Endometrial microvascular endothelial cells (primary cell): ENCODE data around the gene NRBF2. TPM values are rescaled to one million over a fixed set of nuclear protein-coding genes. Genes with fewer than 3 reads are reported as not detected.

Source experiments
- in situ Hi-C: cut with HindIII; loops from 2 replicates; pipeline ENCODE4 v1.10.0; 2017; ENCODE audit warnings: low sequenced_read_pairs, low pct_unique_long_range_greater_than_20kb; ENCODE audit errors: inconsistent ontology term
- total RNA-seq: library from RNA; depleted of rRNA; stranded (reverse); fragments of >200 nt; gene quantifications from one replicate; pipeline ENCODE4 v1.2.3, GENCODE V29; 2015; ENCODE audit errors: inconsistent ontology term

The NRBF2 gene
- total RNA-seq, 1 donor from 2014 or later = 16.0 TPM

DNA sequence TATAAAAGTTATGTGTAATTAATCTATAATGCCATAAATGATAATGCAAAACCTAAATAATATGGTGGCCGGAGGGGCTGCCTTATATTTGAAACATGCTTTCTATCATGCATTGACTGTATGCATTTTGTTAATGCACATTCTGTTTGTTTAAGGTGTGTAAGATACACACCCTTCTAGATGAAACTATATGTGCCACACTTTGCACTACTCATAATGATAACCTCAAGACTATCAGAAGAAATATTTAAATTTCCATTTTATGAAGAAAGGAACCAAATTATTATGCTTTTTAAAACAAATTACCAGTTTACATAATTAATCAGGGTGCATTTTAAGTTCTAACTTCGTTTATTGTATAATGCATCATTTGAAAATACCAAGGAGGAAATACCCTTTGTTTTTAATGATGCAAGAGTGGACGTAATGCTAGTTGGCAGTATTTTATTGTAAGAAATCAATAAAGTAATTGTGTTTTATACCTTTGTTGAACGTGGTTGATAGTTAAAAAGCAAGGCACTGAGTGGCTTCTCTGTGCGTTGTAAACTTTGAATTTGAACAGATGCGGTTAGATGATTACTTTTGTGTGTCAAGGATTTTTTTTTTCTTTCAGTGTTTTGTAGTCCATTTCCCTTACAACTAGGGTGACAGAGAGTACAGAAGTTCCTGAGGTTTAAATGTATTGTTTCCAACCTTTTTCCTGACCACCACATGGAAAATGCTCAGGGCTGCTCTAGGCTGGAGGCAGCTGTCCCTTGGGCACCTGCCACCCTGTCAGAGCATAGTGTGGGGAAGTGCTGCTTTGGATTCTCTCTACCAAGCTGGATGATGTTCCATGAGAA lies 21.6 kb downstream of the NRBF2 start:
- in situ Hi-C loops = loop anchor here (25.0 kb wide), 1 partner anchor 458 kb away; no protein-coding TSS in a partner anchor

GRCh38 chr10:63155388-63156020 lies 22.4 kb downstream of the NRBF2 start:
- in situ Hi-C loops = loop anchor here (25.0 kb wide), 1 partner anchor 457 kb away; no protein-coding TSS in a partner anchor

DNA sequence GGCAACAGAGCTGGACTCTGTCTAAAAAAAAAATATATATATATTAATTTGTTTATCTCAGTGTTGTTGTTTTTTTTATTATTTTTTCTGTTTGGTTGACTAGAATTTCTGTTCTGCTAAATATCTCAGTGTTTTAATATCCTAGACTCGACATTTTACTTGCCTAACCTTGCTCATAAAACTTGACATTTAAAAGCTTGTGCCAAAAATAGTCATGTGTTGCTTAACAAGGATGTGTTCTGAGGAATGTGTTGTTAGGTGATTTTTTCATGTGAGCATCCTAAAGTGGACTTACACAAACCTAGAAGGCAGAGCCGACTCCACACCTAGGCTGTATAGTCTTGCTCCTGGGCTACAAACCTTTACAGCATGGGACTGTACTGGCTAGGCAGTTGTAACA lies 23.1 kb downstream of the NRBF2 start:
- in situ Hi-C loops = loop anchor here (25.0 kb wide), 1 partner anchor 456 kb away; no protein-coding TSS in a partner anchor

GRCh38 chr10:63157845-63158624 lies 24.9 kb downstream of the NRBF2 start:
- in situ Hi-C loops = loop anchor here (25.0 kb wide), 1 partner anchor 454 kb away; no protein-coding TSS in a partner anchor

DNA sequence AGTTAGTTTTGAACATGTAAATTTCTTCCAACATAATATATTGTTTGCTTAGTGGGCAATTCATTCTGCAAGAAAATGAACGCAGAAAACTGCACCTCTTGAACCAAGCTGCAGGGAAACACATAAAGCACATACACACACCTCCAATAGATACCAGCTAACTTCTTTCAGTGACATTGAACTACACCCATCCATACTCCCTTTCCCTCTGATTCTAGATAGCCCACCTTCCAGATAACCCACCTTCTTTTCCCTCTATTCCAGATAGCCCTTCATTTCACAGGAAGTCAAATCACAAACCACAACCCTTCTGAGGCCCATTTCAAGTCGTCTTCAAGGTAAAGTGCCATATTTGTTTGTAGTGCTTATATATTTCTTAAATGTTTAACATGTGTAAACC lies 28.5 kb downstream of the NRBF2 start:
- in situ Hi-C loops = loop anchor here (25.0 kb wide), 1 partner anchor 451 kb away; no protein-coding TSS in a partner anchor

DNA sequence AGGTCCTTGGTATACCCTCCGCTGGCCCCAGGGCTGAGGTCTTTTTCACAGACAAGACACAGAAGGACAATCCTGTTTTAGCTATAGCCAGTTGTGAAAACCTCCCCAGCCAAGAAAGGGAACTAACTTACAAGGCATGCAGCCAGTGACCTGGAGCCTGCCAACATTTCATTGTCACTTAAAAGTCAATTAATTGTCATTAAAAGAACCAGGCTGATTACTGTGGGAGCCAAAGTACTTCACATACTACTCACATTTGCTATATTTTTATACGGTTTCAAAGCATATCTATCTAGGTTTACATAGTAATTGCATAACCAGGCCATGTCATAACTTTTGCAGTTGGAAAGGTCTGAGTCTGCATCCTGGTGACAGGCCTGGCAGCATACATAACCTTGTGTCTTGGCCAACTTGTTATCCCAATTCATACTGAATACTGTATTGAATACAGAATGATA lies 31.1 kb downstream of the NRBF2 start:
- in situ Hi-C loops = loop anchor here (25.0 kb wide), 1 partner anchor 448 kb away; no protein-coding TSS in a partner anchor

DNA sequence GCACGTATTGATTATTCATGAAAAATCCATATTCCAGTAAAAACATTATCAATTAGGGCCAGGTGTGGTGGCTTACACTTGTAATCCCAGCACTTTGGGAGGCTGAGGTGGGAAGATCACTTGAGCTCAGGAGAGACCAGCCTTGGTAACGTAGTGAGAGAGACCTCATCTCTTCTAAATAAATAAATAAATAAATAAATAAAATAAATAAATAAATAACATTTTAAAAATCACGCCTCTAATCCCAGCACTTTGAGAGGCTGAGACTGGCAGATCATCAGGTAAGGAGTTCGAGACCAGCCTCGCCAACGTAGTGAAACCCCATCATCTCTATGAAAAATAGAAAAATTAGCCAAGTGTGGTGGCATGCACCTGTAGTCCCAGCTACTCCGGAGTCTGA lies 32.1 kb downstream of the NRBF2 start:
- in situ Hi-C loops = loop anchor here (25.0 kb wide), 1 partner anchor 447 kb away; no protein-coding TSS in a partner anchor

GRCh38 chr10:63166742-63167258 lies 33.7 kb downstream of the NRBF2 start:
- in situ Hi-C loops = loop anchor here (25.0 kb wide), 1 partner anchor 446 kb away; no protein-coding TSS in a partner anchor

DNA sequence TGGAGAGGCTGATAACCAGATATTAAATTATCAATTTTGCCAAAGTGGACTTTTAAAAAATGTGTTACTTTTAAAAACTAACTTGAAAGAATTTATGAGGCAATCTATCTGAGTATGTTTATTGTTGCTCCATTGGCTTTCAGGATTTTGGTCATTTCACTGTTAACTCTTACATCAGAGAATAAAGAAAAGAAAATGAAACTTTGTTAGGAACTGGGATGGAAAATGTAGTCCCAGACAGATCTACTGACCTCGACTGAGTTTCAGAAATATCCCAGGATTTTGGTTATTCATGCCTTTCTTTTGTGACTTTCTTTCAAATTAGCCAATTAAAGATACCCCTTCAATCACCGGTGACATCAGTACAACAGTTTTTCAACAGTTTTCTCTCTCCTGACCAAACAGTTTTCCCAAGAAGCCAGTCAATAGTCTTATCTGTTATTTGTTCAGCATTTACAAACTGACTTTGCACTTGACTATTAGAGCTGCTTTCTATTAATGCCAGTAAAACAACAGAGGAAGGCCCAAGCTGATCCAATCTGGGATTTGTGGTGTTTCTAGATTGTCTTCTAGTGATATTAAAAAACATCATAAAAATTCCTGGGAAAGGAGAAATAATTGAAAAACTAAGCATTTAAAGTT lies 35.8 kb downstream of the NRBF2 start:
- in situ Hi-C loops = loop anchor here (25.0 kb wide), 1 partner anchor 443 kb away; no protein-coding TSS in a partner anchor

GRCh38 chr10:63169624-63170023 lies 36.5 kb downstream of the NRBF2 start:
- in situ Hi-C loops = loop anchor here (25.0 kb wide), 1 partner anchor 443 kb away; no protein-coding TSS in a partner anchor

DNA sequence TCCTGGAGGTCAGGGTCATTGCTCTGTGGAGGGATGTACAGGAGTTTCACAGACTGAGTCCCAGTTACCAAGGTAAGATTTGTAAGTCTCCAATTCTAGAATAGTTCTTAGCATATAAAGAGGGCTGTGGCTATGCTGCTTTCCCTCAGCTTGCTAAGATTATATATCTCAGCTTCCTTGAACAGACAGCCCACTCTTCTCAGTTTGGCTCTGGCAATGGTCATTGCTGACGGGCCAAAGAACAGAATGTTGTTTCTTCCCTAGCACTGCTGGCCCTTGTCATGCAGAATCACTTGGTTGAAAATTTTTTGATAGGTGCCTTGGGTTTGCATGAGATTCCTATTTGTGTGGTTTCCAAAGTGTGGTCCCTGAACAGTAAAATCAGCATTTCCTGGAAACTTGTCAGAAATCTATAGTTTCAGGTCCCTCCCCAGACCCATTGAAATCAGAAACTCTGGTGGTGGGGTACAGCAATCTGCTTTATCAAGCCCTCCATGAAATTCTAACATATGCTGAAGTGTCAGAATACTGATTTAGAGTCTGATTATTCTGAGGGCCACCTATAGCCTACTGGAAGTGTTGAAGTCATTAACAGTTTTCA lies 38.2 kb downstream of the NRBF2 start:
- in situ Hi-C loops = loop anchor here (25.0 kb wide), 1 partner anchor 441 kb away; no protein-coding TSS in a partner anchor

DNA sequence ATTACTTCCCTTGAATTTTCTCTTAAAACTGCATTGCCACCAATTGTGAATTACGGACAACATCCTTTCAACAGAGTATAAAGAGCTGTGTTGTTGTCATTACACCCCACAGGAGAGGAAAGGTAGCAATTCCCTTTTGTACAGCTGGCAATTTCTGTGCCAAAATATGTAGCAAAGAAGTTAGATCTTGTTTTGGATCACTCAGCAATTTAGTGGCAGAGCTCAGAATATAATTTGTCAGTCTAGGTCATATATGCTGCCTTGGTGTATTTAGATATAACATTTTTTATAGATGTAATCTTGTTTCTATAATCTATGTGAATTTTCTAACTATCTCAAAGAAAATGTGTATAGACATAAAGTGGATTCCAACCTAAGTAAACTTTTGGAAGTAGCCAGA lies 38.8 kb downstream of the NRBF2 start:
- in situ Hi-C loops = loop anchor here (25.0 kb wide), 1 partner anchor 440 kb away; no protein-coding TSS in a partner anchor

DNA sequence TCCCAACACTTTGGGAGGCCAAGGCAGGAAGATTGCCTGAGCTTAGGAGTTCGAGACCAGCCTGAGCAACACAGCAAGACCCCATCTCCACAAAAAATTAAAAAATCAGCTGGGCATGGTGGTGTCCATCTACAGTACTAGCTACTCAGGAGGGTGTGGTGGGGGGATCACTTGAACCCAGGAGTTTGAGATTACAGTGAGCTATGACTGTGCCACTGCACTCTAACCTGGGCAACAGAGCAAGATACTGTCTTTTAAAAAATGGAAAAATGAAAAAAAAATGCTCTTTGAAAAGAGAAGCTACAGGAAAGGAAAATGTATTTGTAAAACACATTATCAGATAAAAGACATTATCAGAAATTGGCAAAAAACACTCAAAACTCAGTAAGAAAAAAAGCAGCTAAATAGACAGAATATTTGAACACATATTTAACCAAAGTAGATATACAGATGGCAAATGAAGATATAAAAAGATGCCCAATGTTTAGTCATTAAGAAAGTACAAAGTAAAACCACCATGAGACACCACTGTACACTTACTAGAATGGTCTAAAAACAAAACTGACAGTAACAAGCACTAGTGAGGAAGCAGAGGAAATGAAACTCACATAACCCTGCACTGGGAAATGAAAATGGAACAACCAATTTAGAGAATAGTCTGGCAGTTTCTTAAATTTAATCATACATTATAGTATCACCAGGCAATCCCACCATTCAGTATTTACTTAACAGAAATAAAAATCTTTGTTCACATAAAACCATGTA lies 40.5 kb downstream of the NRBF2 start:
- in situ Hi-C loops = loop anchor here (25.0 kb wide), 1 partner anchor 439 kb away; no protein-coding TSS in a partner anchor

- in situ Hi-C loops = no loop called here
These were observed 42.4 kb downstream of the NRBF2 start for GRCh38 chr10:63175534-63175933.

- in situ Hi-C loops = no loop called here
These were observed 59.7 kb downstream of the NRBF2 start for GRCh38 chr10:63192826-63193225.

DNA sequence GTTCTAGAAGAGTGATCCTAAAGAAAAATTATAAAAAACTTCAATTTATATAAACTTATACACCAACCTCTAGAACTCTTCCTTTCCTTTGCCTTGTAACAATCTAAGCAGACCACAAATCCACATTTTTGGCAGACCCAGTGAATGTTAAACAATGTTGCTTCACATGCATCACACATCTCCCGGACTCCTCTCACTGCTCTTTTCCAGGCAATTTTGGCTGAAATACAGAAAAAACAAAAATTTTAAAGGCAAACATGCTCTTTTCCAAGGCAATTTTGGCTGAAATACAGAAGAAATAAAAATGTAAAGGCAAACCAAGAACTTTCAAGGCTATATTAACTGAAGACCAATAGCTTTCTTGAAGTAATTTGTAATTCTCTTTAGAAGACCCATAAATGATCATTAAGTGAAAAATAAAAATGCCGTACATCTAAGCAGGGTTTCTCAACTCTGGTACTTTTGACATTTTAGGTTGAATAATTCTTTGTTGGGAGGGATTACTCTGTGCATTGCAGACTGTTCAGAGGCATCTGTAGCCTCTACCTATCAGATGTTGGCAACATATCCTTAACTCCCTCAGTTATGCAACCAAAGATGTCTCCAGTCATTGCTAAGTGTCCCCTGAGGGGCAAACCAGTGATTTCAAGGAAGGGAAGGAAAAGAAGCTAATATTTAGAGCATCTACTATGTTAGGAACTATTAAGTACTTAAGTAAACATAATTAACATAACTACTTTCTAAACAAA lies 64.4 kb downstream of the NRBF2 start:
- in situ Hi-C loops = no loop called here
